IMR-90 (cell line): ENCODE measurements around the gene RXFP2. TPM values are rescaled to one million over a fixed set of nuclear protein-coding genes. Genes with fewer than 3 reads are reported as not detected.

Experiments used
- ATAC-seq: fragments of 200-7000 bp; cut with Tn5 transposase; 2 replicates; pipeline ENCODE4 v1.9.1; 2020; ENCODE audit warnings: low read depth, mild to moderate bottlenecking, moderate library complexity
- BruUV-seq: library from RNA; stranded (reverse); fragments of 400-500 nt; replicated peaks from 2 replicates; lab custom pipeline; 2021; lab: Mats Ljungman, UMichigan
- CTCF ChIA-PET: fragments of 300-600 bp; formaldehyde crosslinking; extraction: SDS; loops from one replicate; lab custom pipeline; 2021; ENCODE audit warnings: antibody characterized with exemption; lab: Yijun Ruan, JAX
- POLR2A ChIA-PET: fragments of 300-600 bp; sonication (Branson Sonifier 250); formaldehyde crosslinking; loops from one replicate; lab custom pipeline; 2022; ENCODE audit warnings: antibody characterized with exemption; ENCODE audit not compliant: unreplicated experiment; lab: Charles Lee
- DNase-seq: peaks from one replicate; pipeline ENCODE4 v3.0.0; 2013
- H2AFZ ChIP-seq: replicated peaks from 2 replicates; pipeline ENCODE3; 2013; ENCODE audit warnings: low read length, mild to moderate bottlenecking; ENCODE audit not compliant: poor library complexity
- H2AK5ac ChIP-seq: 2 replicates; pipeline ENCODE4 v1.6.1; 2013; ENCODE audit warnings: low read depth, low read length, inconsistent platforms
- H2AK9ac ChIP-seq: replicated peaks from 2 replicates; pipeline ENCODE3; 2013; ENCODE audit warnings: mild to moderate bottlenecking, low read depth, low read length, moderate library complexity; ENCODE audit not compliant: poor library complexity
- H2BK120ac ChIP-seq: 2 replicates; pipeline ENCODE4 v1.6.1; 2013; ENCODE audit warnings: low read depth, low read length, inconsistent platforms
- H2BK15ac ChIP-seq: 3 replicates; pipeline ENCODE4 v1.6.1; 2013; ENCODE audit warnings: low read depth, low read length, inconsistent platforms
- H2BK20ac ChIP-seq: 2 replicates; pipeline ENCODE4 v1.6.1; 2013; ENCODE audit warnings: low read depth, mild to moderate bottlenecking, inconsistent platforms, low read length, moderate library complexity
- H2BK5ac ChIP-seq: 2 replicates; pipeline ENCODE4 v1.6.1; 2013; ENCODE audit warnings: mild to moderate bottlenecking, low read depth, low read length, inconsistent platforms; ENCODE audit not compliant: poor library complexity, severe bottlenecking
- H3K14ac ChIP-seq: replicated peaks from 2 replicates; pipeline ENCODE4 v1.6.1; 2013; ENCODE audit warnings: low read depth, low read length, inconsistent platforms
- H3K18ac ChIP-seq: 2 replicates; pipeline ENCODE4 v1.6.1; 2013; ENCODE audit warnings: low read depth, low read length, control low read depth
- H3K23ac ChIP-seq: 2 replicates; pipeline ENCODE4 v1.6.1; 2013; ENCODE audit warnings: low read depth, low read length, inconsistent platforms
- H3K27ac ChIP-seq: 2 replicates; pipeline ENCODE4 v1.5.1; 2013; ENCODE audit warnings: mild to moderate bottlenecking, control low read depth, low read length; ENCODE audit not compliant: insufficient read depth
- H3K27me3 ChIP-seq: 2 replicates; pipeline ENCODE4 v1.6.1; 2013; ENCODE audit warnings: low read length; ENCODE audit not compliant: control insufficient read depth, insufficient read depth
- H3K36me3 ChIP-seq: 2 replicates; pipeline ENCODE4 v1.6.1; 2013; ENCODE audit warnings: low read length, mixed read lengths; ENCODE audit not compliant: control insufficient read depth, insufficient read depth
- H3K4ac ChIP-seq: 2 replicates; pipeline ENCODE4 v1.6.1; 2013; ENCODE audit warnings: low read depth, low read length, inconsistent platforms
- H3K4me1 ChIP-seq: 2 replicates; pipeline ENCODE4 v1.6.1; 2013; ENCODE audit warnings: low read length, mixed read lengths; ENCODE audit not compliant: control insufficient read depth, insufficient read depth
- H3K4me2 ChIP-seq: 2 replicates; pipeline ENCODE4 v1.6.1; 2013; ENCODE audit warnings: low read depth, mild to moderate bottlenecking, control low read depth, low read length, moderate library complexity
- H3K4me3 ChIP-seq: 2 replicates; pipeline ENCODE4 v1.5.1; 2013; ENCODE audit warnings: low read depth, mild to moderate bottlenecking, control low read depth, low read length, moderate library complexity; ENCODE audit not compliant: insufficient read depth
- H3K56ac ChIP-seq: 2 replicates; pipeline ENCODE4 v1.6.1; 2013; ENCODE audit warnings: low read length, inconsistent platforms; ENCODE audit not compliant: insufficient read depth; ENCODE audit errors: extremely low read depth
- H3K79me1 ChIP-seq, 2 experiments: 2 replicates each; pipeline ENCODE4 v1.6.1; 2013; ENCODE audit warnings: low read length in 2 of 2, inconsistent platforms in 1 of 2, low read depth in 1 of 2
- H3K9ac ChIP-seq: 2 replicates; pipeline ENCODE4 v1.6.1; 2013; ENCODE audit warnings: low read depth, low read length, control low read depth
- H3K9me1 ChIP-seq: 2 replicates; pipeline ENCODE4 v1.6.1; 2013; ENCODE audit warnings: low read length, inconsistent platforms; ENCODE audit not compliant: insufficient read depth
- H3K9me3 ChIP-seq: 2 replicates; pipeline ENCODE4 v1.6.1; 2013; ENCODE audit warnings: low read length; ENCODE audit not compliant: control insufficient read depth, insufficient read depth
- H4K20me1 ChIP-seq: 2 replicates; pipeline ENCODE4 v1.6.1; 2013; ENCODE audit warnings: low read length, inconsistent platforms; ENCODE audit not compliant: insufficient read depth
- H4K5ac ChIP-seq: 2 replicates; pipeline ENCODE4 v1.6.1; 2013; ENCODE audit warnings: mild to moderate bottlenecking, low read depth, low read length, control low read depth
- H4K8ac ChIP-seq, 2 experiments: 2 replicates each; pipeline ENCODE4 v1.6.1; 2013; ENCODE audit warnings: low read depth in 2 of 2, low read length in 2 of 2, control low read depth in 1 of 2, inconsistent platforms in 1 of 2
- H4K91ac ChIP-seq: 2 replicates; pipeline ENCODE4 v1.6.1; 2013; ENCODE audit warnings: low read depth, low read length, inconsistent platforms; ENCODE audit not compliant: insufficient read depth
- BHLHE40 ChIP-seq: fragments of 150-350 bp; IDR thresholded peaks from 2 replicates; pipeline ENCODE4 v1.6.1; 2016; ENCODE audit warnings: mild to moderate bottlenecking, low read depth, low read length
- CEBPB ChIP-seq: IDR thresholded peaks from 2 replicates; pipeline ENCODE4 v1.6.1; 2012; ENCODE audit warnings: low read depth, low read length, improper control_type of control experiment
- CHD1 ChIP-seq: IDR thresholded peaks from 2 replicates; pipeline ENCODE4 v1.6.1; 2012; ENCODE audit warnings: low read depth, low read length, improper control_type of control experiment
- FOS ChIP-seq: fragments of 150-350 bp; IDR thresholded peaks from 2 replicates; pipeline ENCODE4 v1.6.1; 2016; ENCODE audit warnings: low read depth, low read length
- MAFK ChIP-seq: IDR thresholded peaks from 2 replicates; pipeline ENCODE4 v1.6.1; 2012; ENCODE audit warnings: low read depth, low read length, improper control_type of control experiment
- MAZ ChIP-seq: IDR thresholded peaks from 2 replicates; pipeline ENCODE4 v1.6.1; 2012; ENCODE audit warnings: low read depth, mild to moderate bottlenecking, low read length, improper control_type of control experiment, moderate library complexity, borderline replicate concordance
- MXI1 ChIP-seq: IDR thresholded peaks from 2 replicates; pipeline ENCODE4 v1.6.1; 2012; ENCODE audit warnings: low read depth, mild to moderate bottlenecking, low read length, moderate library complexity, borderline replicate concordance
- NFE2L2 ChIP-seq: fragments of 150-350 bp; IDR thresholded peaks from 2 replicates; pipeline ENCODE4 v1.6.1; 2016; ENCODE audit warnings: low read depth, mild to moderate bottlenecking, low read length
- POLR2A ChIP-seq: IDR thresholded peaks from 2 replicates; pipeline ENCODE4 v1.6.1; 2012; ENCODE audit warnings: mild to moderate bottlenecking, low read depth, low read length
- RAD21 ChIP-seq: IDR thresholded peaks from 2 replicates; pipeline ENCODE4 v1.6.1; 2012; ENCODE audit warnings: low read length, improper control_type of control experiment
- RCOR1 ChIP-seq: IDR thresholded peaks from 2 replicates; pipeline ENCODE4 v1.6.1; 2012; ENCODE audit warnings: mild to moderate bottlenecking, low read length, improper control_type of control experiment; ENCODE audit not compliant: insufficient replicate concordance
- RFX5 ChIP-seq: IDR thresholded peaks from 2 replicates; pipeline ENCODE4 v1.8.0; 2012; ENCODE audit warnings: low read depth, mild to moderate bottlenecking, low read length, moderate library complexity
- SMC3 ChIP-seq: fragments of 150-350 bp; IDR thresholded peaks from 2 replicates; pipeline ENCODE4 v1.6.1; 2016; ENCODE audit warnings: low read depth, mild to moderate bottlenecking, antibody characterized with exemption, low read length, moderate library complexity
- WGBS, 2 experiments: methylation state at CpG; one replicate each; pipeline versions ENCODE4 v1.1.5 to v1.1.7; 2013; ENCODE audit warnings: missing lambda C conversion rate in 2 of 2; ENCODE audit not compliant: insufficient read length in 1 of 2; ENCODE audit errors: extremely low coverage in 2 of 2; 5-methylcytosine and 5-hydroxymethylcytosine counted together
- dilution Hi-C: fragments of 300-500 bp; cut with HindIII; formaldehyde crosslinking; loops from one replicate; pipeline ENCODE4 v1.14.3; 2018; ENCODE audit warnings: low sequenced_read_pairs; ENCODE audit not compliant: unreplicated experiment
- in situ Hi-C: fragments of 300-500 bp; cut with MboI; formaldehyde crosslinking; loops from 3 replicates; pipeline ENCODE4 v1.14.3; 2019; ENCODE audit warnings: low sequenced_read_pairs, inconsistent platforms, mixed read lengths
- intact Hi-C: fragments of 100-400 bp; cut with micrococcal nuclease; formaldehyde crosslinking; loops from 2 replicates; pipeline ENCODE4 v1.10.0; 2022
- polyA plus RNA-seq, 3 experiments: library from polyadenylated mRNA; depleted of rRNA; stranded (reverse); fragments of >200 nt; gene quantifications; 2 replicates each; pipeline ENCODE4 v1.2.3, GENCODE V29; 2012; ENCODE audit warnings: low replicate concordance in 1 of 3
- total RNA-seq: library from RNA; depleted of rRNA; stranded (reverse); fragments of >200 nt; gene quantifications from 2 replicates; pipeline ENCODE4 v1.2.3, GENCODE V29; 2012
- TF ChIP-seq, protein P1 (sequence below): fragments of 150-350 bp; IDR thresholded peaks from 2 replicates; pipeline ENCODE4 v1.6.1; 2016; ENCODE audit warnings: low read depth, mild to moderate bottlenecking, low read length, moderate library complexity, borderline replicate concordance
- TF ChIP-seq, protein P2 (sequence below): fragments of 150-350 bp; IDR thresholded peaks from 2 replicates; pipeline ENCODE4 v1.6.1; 2017; ENCODE audit warnings: mild to moderate bottlenecking, antibody characterized with exemption, low read length, low read depth
- TF ChIP-seq, protein P3 (sequence below): conservative IDR thresholded peaks from 2 replicates; pipeline ENCODE4 v1.5.1; 2012; ENCODE audit warnings: mild to moderate bottlenecking, low read depth, low read length, improper control_type of control experiment

RXFP2 gene
- total and polyA plus RNA-seq, 2 of the 4 experiments (the other 2 are of a cell fraction): not detected

DNA sequence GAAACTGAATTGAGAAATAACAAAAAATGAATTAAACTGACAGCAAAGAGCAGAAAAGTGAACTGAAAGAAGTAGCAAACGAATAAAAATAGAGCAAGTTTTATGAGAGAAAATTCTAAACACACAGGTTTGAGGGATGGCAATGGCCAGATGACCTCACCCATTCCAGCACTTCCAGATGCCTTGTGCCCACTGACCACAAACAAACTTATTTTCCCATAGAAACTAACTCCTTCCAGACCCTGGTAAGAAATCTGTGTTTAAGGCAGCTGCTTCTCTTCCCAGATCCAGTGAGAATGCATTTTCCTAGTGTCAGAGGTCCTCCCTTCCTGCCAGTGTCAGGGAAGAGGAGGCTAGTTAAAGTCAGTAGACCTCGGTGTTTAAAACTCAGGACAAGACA is 51.7 kb downstream of the RXFP2 start:
- Histone ChIP-seq H2AK9ac (peak overlapping the region; percentile 23), H2BK5ac (no peak overlapping the region), H2AFZ (no peak overlapping the region), H2BK120ac (peak overlapping the region; percentile 1; the same call in 1 of the 2 replicates), H3K4me1 (no peaks in the 10 kb centered on the region), H3K4ac (peak overlapping the region; percentile 2), H3K9me3 (no peaks in the 10 kb centered on the region), H3K56ac (no peak overlapping the region), H4K8ac (no peak overlapping the region), H3K9me1 (peaks cover 4% of the 10 kb centered on the region), H3K79me1 (no peaks in the 10 kb centered on the region), H4K91ac (no peak overlapping the region), H3K27me3 (no peaks in the 10 kb centered on the region), H3K4me3 (no peak overlapping the region), H2BK15ac (no peak overlapping the region), H4K5ac (no peak overlapping the region), H2BK20ac (peak overlapping the region; percentile 51), H2AK5ac (no peak overlapping the region), H3K27ac (no peak overlapping the region), H3K14ac (no peak overlapping the region), H3K18ac (no peak overlapping the region), H4K20me1 (no peaks in the 10 kb centered on the region), H3K4me2 (no peak overlapping the region), H3K36me3 (no peaks in the 10 kb centered on the region), H3K9ac (no peak overlapping the region), H3K23ac (no peak overlapping the region)
- in situ Hi-C loops: no loop called here
- TF ChIP-seq MAZ: no peak
- TF ChIP-seq BHLHE40: no peak
- TF ChIP-seq, protein P1, sequence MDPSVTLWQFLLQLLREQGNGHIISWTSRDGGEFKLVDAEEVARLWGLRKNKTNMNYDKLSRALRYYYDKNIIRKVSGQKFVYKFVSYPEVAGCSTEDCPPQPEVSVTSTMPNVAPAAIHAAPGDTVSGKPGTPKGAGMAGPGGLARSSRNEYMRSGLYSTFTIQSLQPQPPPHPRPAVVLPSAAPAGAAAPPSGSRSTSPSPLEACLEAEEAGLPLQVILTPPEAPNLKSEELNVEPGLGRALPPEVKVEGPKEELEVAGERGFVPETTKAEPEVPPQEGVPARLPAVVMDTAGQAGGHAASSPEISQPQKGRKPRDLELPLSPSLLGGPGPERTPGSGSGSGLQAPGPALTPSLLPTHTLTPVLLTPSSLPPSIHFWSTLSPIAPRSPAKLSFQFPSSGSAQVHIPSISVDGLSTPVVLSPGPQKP: no peak
- TF ChIP-seq, protein P2, sequence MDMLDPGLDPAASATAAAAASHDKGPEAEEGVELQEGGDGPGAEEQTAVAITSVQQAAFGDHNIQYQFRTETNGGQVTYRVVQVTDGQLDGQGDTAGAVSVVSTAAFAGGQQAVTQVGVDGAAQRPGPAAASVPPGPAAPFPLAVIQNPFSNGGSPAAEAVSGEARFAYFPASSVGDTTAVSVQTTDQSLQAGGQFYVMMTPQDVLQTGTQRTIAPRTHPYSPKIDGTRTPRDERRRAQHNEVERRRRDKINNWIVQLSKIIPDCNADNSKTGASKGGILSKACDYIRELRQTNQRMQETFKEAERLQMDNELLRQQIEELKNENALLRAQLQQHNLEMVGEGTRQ: no peak
- no peak for TF ChIP-seq MXI1
- no peak for TF ChIP-seq CHD1
- TF ChIP-seq NFE2L2: no peak
- no peak for TF ChIP-seq FOS
- TF ChIP-seq, protein P3, sequence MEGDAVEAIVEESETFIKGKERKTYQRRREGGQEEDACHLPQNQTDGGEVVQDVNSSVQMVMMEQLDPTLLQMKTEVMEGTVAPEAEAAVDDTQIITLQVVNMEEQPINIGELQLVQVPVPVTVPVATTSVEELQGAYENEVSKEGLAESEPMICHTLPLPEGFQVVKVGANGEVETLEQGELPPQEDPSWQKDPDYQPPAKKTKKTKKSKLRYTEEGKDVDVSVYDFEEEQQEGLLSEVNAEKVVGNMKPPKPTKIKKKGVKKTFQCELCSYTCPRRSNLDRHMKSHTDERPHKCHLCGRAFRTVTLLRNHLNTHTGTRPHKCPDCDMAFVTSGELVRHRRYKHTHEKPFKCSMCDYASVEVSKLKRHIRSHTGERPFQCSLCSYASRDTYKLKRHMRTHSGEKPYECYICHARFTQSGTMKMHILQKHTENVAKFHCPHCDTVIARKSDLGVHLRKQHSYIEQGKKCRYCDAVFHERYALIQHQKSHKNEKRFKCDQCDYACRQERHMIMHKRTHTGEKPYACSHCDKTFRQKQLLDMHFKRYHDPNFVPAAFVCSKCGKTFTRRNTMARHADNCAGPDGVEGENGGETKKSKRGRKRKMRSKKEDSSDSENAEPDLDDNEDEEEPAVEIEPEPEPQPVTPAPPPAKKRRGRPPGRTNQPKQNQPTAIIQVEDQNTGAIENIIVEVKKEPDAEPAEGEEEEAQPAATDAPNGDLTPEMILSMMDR: no peak
- TF ChIP-seq CEBPB: no peak
- TF ChIP-seq RFX5: no peak
- TF ChIP-seq MAFK: no peak
- no peak for TF ChIP-seq RCOR1
- TF ChIP-seq RAD21: no peak
- no peak for TF ChIP-seq SMC3
- no peak for TF ChIP-seq POLR2A
- intact Hi-C loops: no loop called here
- 0% methylated on average over 1 of the region's 2 CpGs; no CpG with 5 or more reads in 1 of the 2 experiments for WGBS, 2 experiments
- POLR2A ChIA-PET: no interaction called here
- dilution Hi-C loops: no loop called here
- ATAC-seq (no peak; the same call in 1 of the 2 replicates), DNase-seq (peak; percentile 17)
- no TSS peak for BruUV-seq
- CTCF ChIA-PET: no interaction called here
